Loucy (cell line): ENCODE results near the gene PRR12.

Experiments
- H2AFZ ChIP-seq: fragments of 200-600 bp; sonication (generic); 2 replicates; pipeline ENCODE4 v1.6.0; 2016; ENCODE audit warnings: antibody characterized with exemption, mild to moderate bottlenecking, low read length, moderate library complexity
- H3F3A ChIP-seq: fragments of 200-600 bp; 2 replicates; pipeline ENCODE4 v1.6.0; 2016; ENCODE audit warnings: antibody characterized with exemption, low read depth, mild to moderate bottlenecking
- H3K27me3 ChIP-seq: fragments of 200-600 bp; sonication (generic); 2 replicates; pipeline ENCODE4 v1.6.1; 2014; ENCODE audit warnings: low read length, mild to moderate bottlenecking; ENCODE audit not compliant: insufficient read depth, poor library complexity, severe bottlenecking
- H3K36me3 ChIP-seq: fragments of 200-600 bp; sonication (generic); 2 replicates; pipeline ENCODE4 v1.6.1; 2016; ENCODE audit warnings: low read length; ENCODE audit not compliant: insufficient read depth
- H3K4me1 ChIP-seq: fragments of 200-600 bp; sonication (generic); 2 replicates; pipeline ENCODE4 v1.5.1; 2014; ENCODE audit warnings: low read length, mild to moderate bottlenecking; ENCODE audit not compliant: insufficient read depth, poor library complexity, severe bottlenecking
- H3K4me2 ChIP-seq: fragments of 200-600 bp; sonication (generic); 2 replicates; pipeline ENCODE4 v1.6.0; 2014; ENCODE audit warnings: antibody characterized with exemption, low read length, low read depth, mild to moderate bottlenecking; ENCODE audit not compliant: poor library complexity, severe bottlenecking
- H3K4me3 ChIP-seq: fragments of 200-600 bp; sonication (generic); 2 replicates; pipeline ENCODE4 v1.5.1; 2014; ENCODE audit warnings: low read length, mild to moderate bottlenecking, mixed read lengths; ENCODE audit not compliant: poor library complexity, severe bottlenecking
- H3K79me2 ChIP-seq: fragments of 200-600 bp; sonication (generic); 2 replicates; pipeline ENCODE4 v1.6.1; 2014; ENCODE audit warnings: low read length; ENCODE audit not compliant: insufficient read depth
- H3K9ac ChIP-seq: fragments of 200-600 bp; sonication (generic); 2 replicates; pipeline ENCODE4 v1.6.0; 2014; ENCODE audit warnings: mild to moderate bottlenecking, low read depth, low read length, moderate library complexity; ENCODE audit not compliant: poor library complexity, severe bottlenecking
- H3K9me2 ChIP-seq: fragments of 200-600 bp; sonication (generic); replicated peaks from 2 replicates; pipeline ENCODE4 v1.6.1; 2016; ENCODE audit warnings: low read depth, low read length, mixed read lengths
- H3K9me3 ChIP-seq: fragments of 200-600 bp; sonication (generic); 2 replicates; pipeline ENCODE4 v1.6.1; 2014; ENCODE audit warnings: mild to moderate bottlenecking, antibody characterized with exemption, low read length, low read depth; ENCODE audit not compliant: insufficient read depth
- H4K20me1 ChIP-seq: fragments of 200-600 bp; sonication (generic); 2 replicates; pipeline ENCODE4 v1.6.0; 2014; ENCODE audit warnings: antibody characterized with exemption, low read length, mild to moderate bottlenecking; ENCODE audit not compliant: insufficient read depth, poor library complexity, severe bottlenecking
- CTCF ChIP-seq: fragments of 200-600 bp; sonication (generic); conservative IDR thresholded peaks from 2 replicates; pipeline ENCODE4 v1.5.1; 2014; ENCODE audit warnings: mild to moderate bottlenecking, antibody characterized with exemption, low read length
- EZH2phosphoT487 ChIP-seq: fragments of 200-600 bp; IDR thresholded peaks from 2 replicates; pipeline ENCODE4 v1.6.1; 2018; ENCODE audit warnings: antibody characterized with exemption, mild to moderate bottlenecking, moderate library complexity, borderline replicate concordance

PRR12 gene

DNA sequence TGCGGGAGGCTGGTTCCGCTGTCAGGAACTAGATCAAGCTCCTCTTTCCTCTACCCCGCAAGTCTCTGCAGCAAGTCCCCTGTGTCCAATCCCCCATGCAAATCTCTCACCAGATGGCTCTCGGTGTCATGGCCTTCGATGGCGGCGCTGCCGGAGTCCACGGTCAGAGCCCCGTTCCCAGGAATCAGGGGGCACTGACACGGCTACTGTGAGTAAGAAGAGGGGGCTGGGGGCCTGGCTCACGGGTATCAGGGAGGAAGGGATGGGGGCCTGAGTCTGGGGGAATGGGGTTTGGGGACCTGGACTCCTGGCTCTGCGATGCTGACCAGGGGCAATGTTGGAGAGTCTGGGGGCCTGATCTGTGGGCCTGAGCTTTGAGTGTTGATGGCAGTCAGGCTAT lies 55.0 kb downstream of the PRR12 start:
- H2AFZ ChIP-seq, result no peak overlapping the region
- H3K36me3 ChIP-seq, result peaks cover 9% of the 10 kb centered on the region; the same call in 1 of the 2 replicates
- no peak overlapping the region for H3K4me2 ChIP-seq
- no peaks in the 10 kb centered on the region for H3K9me3 ChIP-seq
- TF ChIP-seq CTCF (no peak), EZH2phosphoT487 (no peak)
- peaks cover 21% of the 10 kb centered on the region for H4K20me1 ChIP-seq
- H3F3A ChIP-seq, result no peaks in the 10 kb centered on the region
- H3K9ac ChIP-seq, result no peak overlapping the region
- H3K4me1 ChIP-seq, result peaks cover 18% of the 10 kb centered on the region
- peaks cover 42% of the 10 kb centered on the region for H3K79me2 ChIP-seq
- no peaks in the 10 kb centered on the region for H3K9me2 ChIP-seq
- H3K4me3 ChIP-seq, result no peak overlapping the region
- H3K27me3 ChIP-seq, result no peaks in the 10 kb centered on the region

DNA sequence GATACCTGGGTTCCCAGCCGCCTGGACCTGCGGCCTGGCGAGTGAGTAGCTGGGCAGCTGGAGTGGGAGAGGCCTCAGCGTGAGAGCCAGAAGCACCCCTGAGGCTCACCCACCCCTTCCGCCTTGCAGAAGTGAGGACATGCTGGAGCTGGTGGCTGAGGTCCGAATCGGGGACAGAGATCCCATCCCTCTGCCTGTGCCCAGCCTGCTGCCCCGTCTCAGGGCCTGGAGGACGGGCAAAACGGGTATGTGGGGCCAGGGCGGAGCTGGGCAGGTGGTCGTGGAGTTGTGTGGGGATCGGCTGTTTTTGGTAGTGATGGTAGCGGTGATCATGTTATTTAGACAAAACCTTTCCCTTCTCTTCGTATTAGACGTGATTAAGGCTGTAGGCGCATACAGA lies 55.6 kb downstream of the PRR12 start:
- Histone ChIP-seq H2AFZ (no peak overlapping the region), H3K9me2 (no peaks in the 10 kb centered on the region), H3K79me2 (peaks cover 42% of the 10 kb centered on the region), H3K9ac (no peak overlapping the region), H4K20me1 (peaks cover 21% of the 10 kb centered on the region), H3K4me2 (no peak overlapping the region), H3K4me1 (peaks cover 18% of the 10 kb centered on the region), H3K36me3 (peaks cover 9% of the 10 kb centered on the region; the same call in 1 of the 2 replicates), H3K27me3 (no peaks in the 10 kb centered on the region), H3F3A (no peaks in the 10 kb centered on the region), H3K4me3 (no peak overlapping the region), H3K9me3 (no peaks in the 10 kb centered on the region)
- no peak for TF ChIP-seq EZH2phosphoT487
- no peak for TF ChIP-seq CTCF

DNA sequence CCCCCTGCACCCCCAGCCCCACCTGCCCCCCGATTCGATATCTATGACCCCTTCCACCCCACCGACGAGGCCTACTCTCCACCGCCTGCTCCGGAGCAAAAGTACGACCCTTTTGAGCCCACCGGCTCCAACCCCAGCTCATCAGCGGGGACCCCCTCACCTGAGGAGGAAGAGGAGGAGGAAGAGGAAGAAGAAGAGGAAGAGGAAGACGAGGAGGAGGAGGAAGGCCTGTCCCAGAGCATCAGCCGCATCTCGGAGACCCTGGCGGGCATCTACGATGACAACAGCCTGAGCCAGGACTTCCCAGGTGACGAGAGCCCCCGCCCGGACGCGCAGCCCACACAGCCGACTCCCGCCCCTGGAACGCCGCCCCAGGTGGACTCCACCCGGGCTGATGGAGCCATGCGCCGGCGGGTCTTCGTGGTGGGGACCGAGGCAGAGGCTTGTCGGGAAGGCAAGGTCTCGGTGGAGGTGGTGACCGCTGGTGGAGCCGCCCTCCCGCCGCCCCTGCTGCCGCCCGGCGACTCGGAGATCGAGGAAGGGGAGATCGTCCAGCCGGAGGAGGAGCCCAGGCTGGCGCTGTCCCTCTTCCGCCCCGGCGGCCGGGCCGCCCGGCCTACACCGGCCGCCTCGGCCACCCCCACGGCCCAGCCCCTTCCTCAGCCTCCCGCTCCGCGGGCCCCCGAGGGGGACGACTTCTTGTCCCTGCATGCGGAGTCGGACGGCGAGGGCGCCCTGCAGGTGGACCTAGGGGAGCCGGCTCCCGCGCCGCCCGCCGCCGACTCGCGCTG lies 60.2 kb downstream of the PRR12 start:
- H3K79me2 ChIP-seq, result peaks cover 1% of the 10 kb centered on the region; the same call in 1 of the 2 replicates
- H4K20me1 ChIP-seq, result no peaks in the 10 kb centered on the region

More for the DNA sequence above, 60.2 kb downstream of the PRR12 start:
- Histone ChIP-seq H3K4me3 (no peak overlapping the region), H3K9me2 (no peaks in the 10 kb centered on the region), H3K9ac (no peak overlapping the region), H3K9me3 (no peaks in the 10 kb centered on the region), H3K27me3 (no peaks in the 10 kb centered on the region), H3K4me1 (no peaks in the 10 kb centered on the region), H3K4me2 (no peak overlapping the region), H2AFZ (no peak overlapping the region), H3F3A (no peaks in the 10 kb centered on the region), H3K36me3 (peaks cover 39% of the 10 kb centered on the region; the same call in 1 of the 2 replicates)
- no peak for TF ChIP-seq EZH2phosphoT487
- TF ChIP-seq CTCF, result no peak
